K562 (cell line): Measurements from ENCODE around the gene KAT7. TPM values are rescaled to one million over a fixed set of nuclear protein-coding genes. Genes with fewer than 3 reads are reported as not detected.

Experiments
- FIP1L1 ChIP-seq: fragments of 200-400 bp; formaldehyde crosslinking; IDR thresholded peaks from 2 replicates; pipeline ENCODE4 v1.6.1; 2018; ENCODE audit warnings: mild to moderate bottlenecking, low read depth, low read length; ENCODE audit not compliant: poor library complexity, severe bottlenecking
- FOXM1 ChIP-seq, 2 experiments: fragments of 450-650 bp in 1 of 2; sonication (generic) in 1 of 2; formaldehyde crosslinking in 1 of 2; IDR thresholded peaks; 2 replicates each; pipeline versions ENCODE4 v1.6.1 to v1.9.0; 2017 to 2022; ENCODE audit warnings: low read depth in 2 of 2, mild to moderate bottlenecking in 2 of 2, missing genetic modification reagents in 1 of 2, moderate library complexity in 1 of 2
- MCM2 ChIP-seq: fragments of 450-650 bp; IDR thresholded peaks from 2 replicates; pipeline ENCODE4 v1.6.1; 2017; ENCODE audit warnings: low read depth, mild to moderate bottlenecking
- MED1 ChIP-seq: sonication (generic); formaldehyde crosslinking; IDR thresholded peaks from 2 replicates; pipeline ENCODE4 v1.8.1; 2023; ENCODE audit warnings: missing genetic modification reagents, borderline replicate concordance
- POLR3G ChIP-seq: IDR thresholded peaks from 2 replicates; pipeline ENCODE4 v1.6.1; 2011; ENCODE audit not compliant: insufficient read length, insufficient replicate concordance; ENCODE audit errors: extremely low read depth
- RBBP5 ChIP-seq: fragments of 200-600 bp; sonication (generic); IDR thresholded peaks from 2 replicates; pipeline ENCODE4 v1.6.1; 2012; ENCODE audit warnings: borderline replicate concordance, mild to moderate bottlenecking, low read length, control low read depth, inconsistent platforms; ENCODE audit not compliant: insufficient read depth, poor library complexity, severe bottlenecking
- SIRT6 ChIP-seq: IDR thresholded peaks from one replicate; pipeline ENCODE4 v1.6.1; 2012; ENCODE audit warnings: low read depth, mild to moderate bottlenecking, control low read depth, inconsistent platforms, low read length, moderate library complexity
- SREBF2 ChIP-seq: sonication (generic); formaldehyde crosslinking; IDR thresholded peaks from 2 replicates; pipeline ENCODE4 v1.4.0; 2020; ENCODE audit warnings: mild to moderate bottlenecking, missing genetic modification reagents
- TAF15 ChIP-seq: fragments of 200-400 bp; formaldehyde crosslinking; IDR thresholded peaks from 2 replicates; pipeline ENCODE4 v1.6.1; 2017; ENCODE audit warnings: mild to moderate bottlenecking, low read depth, low read length, moderate library complexity
- TGIF2 ChIP-seq: sonication (generic); formaldehyde crosslinking; IDR thresholded peaks from 2 replicates; pipeline ENCODE4 v1.8.1; 2022; ENCODE audit warnings: mild to moderate bottlenecking, missing genetic modification reagents, moderate library complexity
- XRCC3 ChIP-seq: fragments of 450-650 bp; IDR thresholded peaks from 2 replicates; pipeline ENCODE4 v1.6.1; 2017; ENCODE audit warnings: mild to moderate bottlenecking, moderate library complexity
- XRCC4 ChIP-seq: IDR thresholded peaks from one replicate; pipeline ENCODE4 v1.6.1; 2011; ENCODE audit not compliant: insufficient read depth, insufficient read length; ENCODE audit errors: extremely low read depth
- ZNF184 ChIP-seq: sonication (generic); formaldehyde crosslinking; IDR thresholded peaks from 2 replicates; pipeline ENCODE4 v1.5.0; 2020; ENCODE audit warnings: missing genetic modification reagents
- ZNF695 ChIP-seq: fragments of 450-650 bp; formaldehyde crosslinking; IDR thresholded peaks from 2 replicates; pipeline ENCODE4 v1.4.0; 2020; ENCODE audit warnings: mild to moderate bottlenecking, moderate library complexity
- ZNF77 ChIP-seq: fragments of 250-450 bp; sonication (Bioruptor Pico); IDR thresholded peaks from 2 replicates; pipeline ENCODE4 v1.5.0; 2020
- polyA plus RNA-seq, 8 experiments: library from polyadenylated mRNA; depleted of rRNA in 4 of 8; stranded (reverse) in 5 of 8; unstranded in 3 of 8; fragments of >200 nt; fragmentation: Nextera tagmentation in 2 of 8; fragmentation: Illumina TruSeq in 1 of 8; extraction: Ambion mirVana in 2 of 8; extraction: Trizol in 1 of 8; gene quantifications; 2 replicates each; pipeline versions ENCODE4 v1.2.1 to v1.2.3, GENCODE V29; 2011 to 2014; ENCODE audit warnings: inconsistent platforms in 1 of 8, missing spikeins in 1 of 8
- total RNA-seq, 7 experiments: library from RNA; depleted of rRNA in 6 of 7; stranded (reverse); fragments of >200 nt in 6 of 7; fragmentation: Illumina TruSeq in 2 of 7; extraction: Trizol in 2 of 7; gene quantifications; 2 replicates each; pipeline versions ENCODE4 v1.2.1 to v1.2.3, GENCODE V29; 2011 to 2021; ENCODE audit warnings: low replicate concordance in 1 of 7
- TF ChIP-seq, protein P1 (sequence below), 2 experiments: fragments of 450-650 bp; IDR thresholded peaks; 2 replicates each; pipeline ENCODE4 v1.6.1; 2018; ENCODE audit warnings: mild to moderate bottlenecking in 2 of 2, low read depth in 1 of 2; ENCODE audit not compliant: partially characterized antibody in 2 of 2
- TF ChIP-seq, protein P2 (sequence below): sonication (generic); formaldehyde crosslinking; IDR thresholded peaks from 2 replicates; pipeline ENCODE4 v1.8.0; 2023; ENCODE audit warnings: mild to moderate bottlenecking, missing genetic modification reagents
- TF ChIP-seq, protein P3 (sequence below): fragments of 450-650 bp; IDR thresholded peaks from 2 replicates; pipeline ENCODE4 v1.7.0; 2016; ENCODE audit warnings: borderline replicate concordance

The KAT7 gene
- total and polyA plus RNA-seq, 9 of the 15 experiments (the other 6 are each of a cell fraction or from before 2014, with no cell fraction given) = 10.8 to 57.3 (median 34.8) TPM

DNA sequence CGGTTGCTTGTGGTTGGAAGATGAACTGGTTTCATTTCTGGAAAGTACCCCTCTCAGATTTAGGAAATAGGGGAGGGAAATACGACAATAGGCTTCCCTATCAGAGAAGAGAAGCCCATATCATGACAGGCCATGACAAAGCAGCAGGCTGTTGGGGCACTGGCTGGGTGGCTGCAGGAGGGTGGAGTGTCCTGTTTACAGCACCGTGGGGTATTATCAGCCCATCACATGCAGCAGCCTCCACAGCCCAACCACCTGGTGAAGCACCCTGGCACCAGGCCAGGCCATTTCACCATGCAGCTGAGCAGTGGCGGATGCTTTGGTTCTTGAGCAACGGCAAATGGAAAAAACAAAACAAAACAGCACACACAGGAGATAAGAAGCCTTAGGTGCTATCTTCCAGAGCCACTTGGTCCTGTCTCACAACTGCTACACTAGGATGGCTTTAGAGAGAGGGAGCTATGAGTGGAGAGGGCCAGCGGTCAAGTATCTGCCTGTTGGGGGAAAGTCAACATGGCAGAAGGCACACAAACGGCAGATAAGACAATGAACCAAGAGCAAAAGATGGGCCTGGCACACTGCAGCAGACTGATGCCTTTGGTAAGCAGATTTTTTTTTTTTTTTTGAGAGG is 48.7 kb upstream of the KAT7 start (continued):
- TF ChIP-seq, protein P1, sequence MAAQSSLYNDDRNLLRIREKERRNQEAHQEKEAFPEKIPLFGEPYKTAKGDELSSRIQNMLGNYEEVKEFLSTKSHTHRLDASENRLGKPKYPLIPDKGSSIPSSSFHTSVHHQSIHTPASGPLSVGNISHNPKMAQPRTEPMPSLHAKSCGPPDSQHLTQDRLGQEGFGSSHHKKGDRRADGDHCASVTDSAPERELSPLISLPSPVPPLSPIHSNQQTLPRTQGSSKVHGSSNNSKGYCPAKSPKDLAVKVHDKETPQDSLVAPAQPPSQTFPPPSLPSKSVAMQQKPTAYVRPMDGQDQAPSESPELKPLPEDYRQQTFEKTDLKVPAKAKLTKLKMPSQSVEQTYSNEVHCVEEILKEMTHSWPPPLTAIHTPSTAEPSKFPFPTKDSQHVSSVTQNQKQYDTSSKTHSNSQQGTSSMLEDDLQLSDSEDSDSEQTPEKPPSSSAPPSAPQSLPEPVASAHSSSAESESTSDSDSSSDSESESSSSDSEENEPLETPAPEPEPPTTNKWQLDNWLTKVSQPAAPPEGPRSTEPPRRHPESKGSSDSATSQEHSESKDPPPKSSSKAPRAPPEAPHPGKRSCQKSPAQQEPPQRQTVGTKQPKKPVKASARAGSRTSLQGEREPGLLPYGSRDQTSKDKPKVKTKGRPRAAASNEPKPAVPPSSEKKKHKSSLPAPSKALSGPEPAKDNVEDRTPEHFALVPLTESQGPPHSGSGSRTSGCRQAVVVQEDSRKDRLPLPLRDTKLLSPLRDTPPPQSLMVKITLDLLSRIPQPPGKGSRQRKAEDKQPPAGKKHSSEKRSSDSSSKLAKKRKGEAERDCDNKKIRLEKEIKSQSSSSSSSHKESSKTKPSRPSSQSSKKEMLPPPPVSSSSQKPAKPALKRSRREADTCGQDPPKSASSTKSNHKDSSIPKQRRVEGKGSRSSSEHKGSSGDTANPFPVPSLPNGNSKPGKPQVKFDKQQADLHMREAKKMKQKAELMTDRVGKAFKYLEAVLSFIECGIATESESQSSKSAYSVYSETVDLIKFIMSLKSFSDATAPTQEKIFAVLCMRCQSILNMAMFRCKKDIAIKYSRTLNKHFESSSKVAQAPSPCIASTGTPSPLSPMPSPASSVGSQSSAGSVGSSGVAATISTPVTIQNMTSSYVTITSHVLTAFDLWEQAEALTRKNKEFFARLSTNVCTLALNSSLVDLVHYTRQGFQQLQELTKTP (IDR thresholded peaks at IDR 0.05; ENCODE audit: low read depth in 1 of 2, partially characterized antibody in 2 of 2) = peak; percentile 68 to 99
- TF ChIP-seq ZNF77 (CRISPR knock-in tag) (no peak), FOXM1 (IDR thresholded peaks at IDR 0.05; ENCODE audit: low read depth) (peak; percentile 99), FOXM1 (CRISPR knock-in tag; IDR thresholded peaks at IDR 0.05; ENCODE audit: low read depth) (no peak), SIRT6 (no peak), XRCC3 (no peak), MED1 (CRISPR knock-in tag) (no peak), RBBP5 (peak; percentile 44), FIP1L1 (no peak), TGIF2 (CRISPR knock-in tag) (no peak; the same call in 1 of the 2 replicates), TAF15 (no peak), ZNF184 (CRISPR knock-in tag) (no peak), POLR3G (no peak), XRCC4 (no peak), SREBF2 (CRISPR knock-in tag) (no peak), MCM2 (no peak), ZNF695 (CRISPR knock-in tag) (no peak)
- TF ChIP-seq, protein P2, sequence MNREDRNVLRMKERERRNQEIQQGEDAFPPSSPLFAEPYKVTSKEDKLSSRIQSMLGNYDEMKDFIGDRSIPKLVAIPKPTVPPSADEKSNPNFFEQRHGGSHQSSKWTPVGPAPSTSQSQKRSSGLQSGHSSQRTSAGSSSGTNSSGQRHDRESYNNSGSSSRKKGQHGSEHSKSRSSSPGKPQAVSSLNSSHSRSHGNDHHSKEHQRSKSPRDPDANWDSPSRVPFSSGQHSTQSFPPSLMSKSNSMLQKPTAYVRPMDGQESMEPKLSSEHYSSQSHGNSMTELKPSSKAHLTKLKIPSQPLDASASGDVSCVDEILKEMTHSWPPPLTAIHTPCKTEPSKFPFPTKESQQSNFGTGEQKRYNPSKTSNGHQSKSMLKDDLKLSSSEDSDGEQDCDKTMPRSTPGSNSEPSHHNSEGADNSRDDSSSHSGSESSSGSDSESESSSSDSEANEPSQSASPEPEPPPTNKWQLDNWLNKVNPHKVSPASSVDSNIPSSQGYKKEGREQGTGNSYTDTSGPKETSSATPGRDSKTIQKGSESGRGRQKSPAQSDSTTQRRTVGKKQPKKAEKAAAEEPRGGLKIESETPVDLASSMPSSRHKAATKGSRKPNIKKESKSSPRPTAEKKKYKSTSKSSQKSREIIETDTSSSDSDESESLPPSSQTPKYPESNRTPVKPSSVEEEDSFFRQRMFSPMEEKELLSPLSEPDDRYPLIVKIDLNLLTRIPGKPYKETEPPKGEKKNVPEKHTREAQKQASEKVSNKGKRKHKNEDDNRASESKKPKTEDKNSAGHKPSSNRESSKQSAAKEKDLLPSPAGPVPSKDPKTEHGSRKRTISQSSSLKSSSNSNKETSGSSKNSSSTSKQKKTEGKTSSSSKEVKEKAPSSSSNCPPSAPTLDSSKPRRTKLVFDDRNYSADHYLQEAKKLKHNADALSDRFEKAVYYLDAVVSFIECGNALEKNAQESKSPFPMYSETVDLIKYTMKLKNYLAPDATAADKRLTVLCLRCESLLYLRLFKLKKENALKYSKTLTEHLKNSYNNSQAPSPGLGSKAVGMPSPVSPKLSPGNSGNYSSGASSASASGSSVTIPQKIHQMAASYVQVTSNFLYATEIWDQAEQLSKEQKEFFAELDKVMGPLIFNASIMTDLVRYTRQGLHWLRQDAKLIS (CRISPR knock-in tag) = peak; percentile 82
- TF ChIP-seq, protein P3, sequence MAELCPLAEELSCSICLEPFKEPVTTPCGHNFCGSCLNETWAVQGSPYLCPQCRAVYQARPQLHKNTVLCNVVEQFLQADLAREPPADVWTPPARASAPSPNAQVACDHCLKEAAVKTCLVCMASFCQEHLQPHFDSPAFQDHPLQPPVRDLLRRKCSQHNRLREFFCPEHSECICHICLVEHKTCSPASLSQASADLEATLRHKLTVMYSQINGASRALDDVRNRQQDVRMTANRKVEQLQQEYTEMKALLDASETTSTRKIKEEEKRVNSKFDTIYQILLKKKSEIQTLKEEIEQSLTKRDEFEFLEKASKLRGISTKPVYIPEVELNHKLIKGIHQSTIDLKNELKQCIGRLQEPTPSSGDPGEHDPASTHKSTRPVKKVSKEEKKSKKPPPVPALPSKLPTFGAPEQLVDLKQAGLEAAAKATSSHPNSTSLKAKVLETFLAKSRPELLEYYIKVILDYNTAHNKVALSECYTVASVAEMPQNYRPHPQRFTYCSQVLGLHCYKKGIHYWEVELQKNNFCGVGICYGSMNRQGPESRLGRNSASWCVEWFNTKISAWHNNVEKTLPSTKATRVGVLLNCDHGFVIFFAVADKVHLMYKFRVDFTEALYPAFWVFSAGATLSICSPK = peak; percentile 97
